GM23338 (cell line): ENCODE results near the gene NRBP1. TPM values are rescaled to one million over a fixed set of nuclear protein-coding genes. Genes with fewer than 3 reads are reported as not detected.

ENCODE experiments used
- ATAC-seq: fragments of 200-7000 bp; cut with Tn5 transposase; 3 replicates; pipeline ENCODE4 v1.9.1; 2020
- DNase-seq: peaks from one replicate; pipeline ENCODE4 v3.0.0-alpha.2; 2015; ENCODE audit warnings: low spot score
- H2AFZ ChIP-seq: fragments of 200-600 bp; sonication (generic); 2 replicates; pipeline ENCODE4 v1.8.0; 2016; ENCODE audit warnings: antibody characterized with exemption, mild to moderate bottlenecking, moderate library complexity
- H3F3A ChIP-seq: fragments of 200-600 bp; sonication (generic); replicated peaks from 2 replicates; pipeline ENCODE4 v1.8.0; 2017; ENCODE audit warnings: antibody characterized with exemption, mixed run types, low read depth
- H3K27ac ChIP-seq: fragments of 200-600 bp; sonication (generic); 2 replicates; pipeline ENCODE4 v1.6.1; 2016; ENCODE audit warnings: low read depth
- H3K27me3 ChIP-seq: fragments of 200-600 bp; sonication (generic); 2 replicates; pipeline ENCODE4 v1.8.0; 2016; ENCODE audit warnings: mild to moderate bottlenecking, mixed run types, moderate library complexity; ENCODE audit not compliant: insufficient read depth
- H3K36me3 ChIP-seq: fragments of 200-600 bp; sonication (generic); 2 replicates; pipeline ENCODE4 v1.8.0; 2016; ENCODE audit warnings: mild to moderate bottlenecking; ENCODE audit not compliant: insufficient read depth
- H3K4me1 ChIP-seq: fragments of 200-600 bp; sonication (generic); 2 replicates; pipeline ENCODE4 v1.8.0; 2016; ENCODE audit warnings: mild to moderate bottlenecking, moderate library complexity; ENCODE audit not compliant: insufficient read depth
- H3K4me2 ChIP-seq: fragments of 200-600 bp; sonication (generic); 2 replicates; pipeline ENCODE4 v1.7.1; 2017; ENCODE audit warnings: mixed run types
- H3K4me3 ChIP-seq: fragments of 200-600 bp; sonication (generic); 2 replicates; pipeline ENCODE4 v1.6.1; 2016; ENCODE audit warnings: mixed run types
- H3K79me2 ChIP-seq: fragments of 200-600 bp; sonication (generic); replicated peaks from 2 replicates; pipeline ENCODE4 v1.8.0; 2017; ENCODE audit warnings: mild to moderate bottlenecking; ENCODE audit not compliant: insufficient read depth
- H3K9me2 ChIP-seq: fragments of 200-600 bp; sonication (generic); 2 replicates; pipeline ENCODE4 v1.8.0; 2017; ENCODE audit not compliant: insufficient read depth
- H4K20me1 ChIP-seq: fragments of 200-600 bp; sonication (generic); replicated peaks from 2 replicates; pipeline ENCODE4 v1.8.0; 2017; ENCODE audit warnings: mild to moderate bottlenecking; ENCODE audit not compliant: insufficient read depth
- H3K27ac Mint-ChIP-seq: 2 replicates; pipeline ENCODE4 v1.8.0; 2020; ENCODE audit warnings: inconsistent platforms, mild to moderate bottlenecking, moderate library complexity, mixed read lengths
- H3K27me3 Mint-ChIP-seq: 3 replicates; pipeline ENCODE4 v1.8.0; 2022; ENCODE audit warnings: low read depth, mild to moderate bottlenecking, moderate library complexity, mixed read lengths, inconsistent platforms; ENCODE audit not compliant: insufficient read depth, poor library complexity
- H3K36me3 Mint-ChIP-seq: 3 replicates; pipeline ENCODE4 v1.8.0; 2021; ENCODE audit warnings: low read depth, mild to moderate bottlenecking, inconsistent platforms, moderate library complexity, mixed read lengths
- H3K4me1 Mint-ChIP-seq: 3 replicates; pipeline ENCODE4 v1.8.0; 2020; ENCODE audit warnings: mild to moderate bottlenecking, inconsistent platforms, mixed read lengths
- H3K4me3 Mint-ChIP-seq: 3 replicates; pipeline ENCODE4 v1.8.0; 2021; ENCODE audit warnings: moderate library complexity, mild to moderate bottlenecking, inconsistent platforms, mixed read lengths
- H3K9me3 Mint-ChIP-seq: 3 replicates; pipeline ENCODE4 v1.8.0; 2020; ENCODE audit warnings: moderate library complexity, mild to moderate bottlenecking, inconsistent platforms, mixed read lengths
- CREB1 ChIP-seq: fragments of 250-450 bp; sonication (Bioruptor Pico); IDR thresholded peaks from 2 replicates; pipeline ENCODE4 v1.5.0; 2020; ENCODE audit warnings: low read depth, mild to moderate bottlenecking, moderate library complexity
- CTCF ChIP-seq, 2 experiments: fragments of 200-600 bp in 1 of 2; sonication (generic) in 1 of 2; conservative IDR thresholded peaks; 2 replicates each; pipeline versions ENCODE4 v1.5.1 to v1.6.1; 2016 to 2017; ENCODE audit warnings: antibody characterized with exemption in 2 of 2, low read depth in 2 of 2, mild to moderate bottlenecking in 2 of 2, moderate library complexity in 1 of 2
- ETS1 ChIP-seq: IDR thresholded peaks from 2 replicates; pipeline ENCODE4 v1.6.1; 2016; ENCODE audit warnings: antibody characterized with exemption
- JUNB ChIP-seq: IDR thresholded peaks from one replicate; pipeline ENCODE4 v1.6.1; 2016; ENCODE audit warnings: antibody characterized with exemption; ENCODE audit not compliant: unreplicated experiment
- NANOG ChIP-seq: IDR thresholded peaks from 2 replicates; pipeline ENCODE4 v1.6.1; 2016; ENCODE audit warnings: antibody characterized with exemption, borderline replicate concordance
- POLR2AphosphoS5 ChIP-seq: IDR thresholded peaks from 2 replicates; pipeline ENCODE4 v1.6.1; 2016; ENCODE audit warnings: antibody characterized with exemption, low read depth
- polyA plus RNA-seq: library from polyadenylated mRNA; unstranded; fragments of >200 nt; fragmentation: Nextera tagmentation; extraction: Ambion mirVana; gene quantifications from 2 replicates; pipeline ENCODE4 v1.2.1, GENCODE V29; 2016
- total RNA-seq: library from RNA; depleted of rRNA; stranded (reverse); fragments of >200 nt; shearing (Covaris generic); gene quantifications from 2 replicates; pipeline ENCODE4 v1.2.3, GENCODE V29; 2014

NRBP1 gene
- total and polyA plus RNA-seq, 2 experiments from 2014 or later: 75.0 to 128 TPM

- no peak for TF ChIP-seq CREB1 (CRISPR knock-in tag)
- no peak for TF ChIP-seq JUNB
- TF ChIP-seq POLR2AphosphoS5: no peak
- no peak for TF ChIP-seq ETS1
Observed at GRCh38 chr2:27400348-27401135, 27.9 kb upstream of the NRBP1 start (continued).

- Histone ChIP-seq H2AFZ (no peak overlapping the region), H3K9me2 (peaks cover 10% of the 10 kb centered on the region; the same call in 1 of the 2 replicates), H3K79me2 (peaks cover 62% of the 10 kb centered on the region), H3F3A (peaks cover 3% of the 10 kb centered on the region; the same call in 1 of the 2 replicates), H3K4me2 (peak overlapping the region; percentile 90), H3K4me1 (peaks cover 23% of the 10 kb centered on the region), H3K27ac (0 out of 2 replicates have a peak overlapping the region, but pooled peaks have one; percentile 12), H3K36me3 (0 out of 2 replicates have a peak, but pooled peaks cover 8% of the 10 kb centered on the region), H4K20me1 (peaks cover 41% of the 10 kb centered on the region), H3K27me3 (no peaks in the 10 kb centered on the region), H3K4me3 (peak overlapping the region; percentile 64)
- TF ChIP-seq CREB1 (CRISPR knock-in tag) (no peak), CTCF (conservative IDR thresholded peaks at IDR 0.05; ENCODE audit: low read depth in 2 of 2) (peak; percentile 65 to 70), NANOG (no peak), ETS1 (no peak)
- Mint-ChIP-seq H3K27me3 (peaks cover 16% of the 10 kb centered on the region), H3K9me3 (peaks cover 5% of the 10 kb centered on the region; the same call in 1 of the 3 replicates), H3K4me3 (peak overlapping the region; percentile 87), H3K27ac (peak overlapping the region; percentile 28; the same call in 1 of the 2 replicates), H3K36me3 (peaks cover 39% of the 10 kb centered on the region), H3K4me1 (peaks cover 13% of the 10 kb centered on the region; the same call in 2 of the 3 replicates)
- ATAC-seq: peak; percentile 52
- peak; percentile 94 for DNase-seq
Observed at GRCh38 chr2:27407798-27408491, 20.5 kb upstream of the NRBP1 start.
